CD4-positive, alpha-beta T cell (primary cell): Measurements from ENCODE around the gene RNF144A. TPM values are rescaled to one million over a fixed set of nuclear protein-coding genes. Genes with fewer than 3 reads are reported as not detected.

ENCODE experiments used
- ATAC-seq: fragments of 200-7000 bp; cut with Tn5 transposase; one replicate; pipeline ENCODE4 v1.10.0; 2022; ENCODE audit warnings: mild to moderate bottlenecking; ENCODE audit not compliant: poor library complexity
- CTCF ChIA-PET: fragments of 350-600 bp; sonication (Branson Sonifier 250); formaldehyde crosslinking; loops from one replicate; lab custom pipeline; 2021; ENCODE audit warnings: antibody characterized with exemption, inconsistent platforms; lab: Charles Lee
- POLR2A ChIA-PET: fragments of 350-600 bp; sonication (Branson Sonifier 250); formaldehyde crosslinking; loops from one replicate; lab custom pipeline; 2021; ENCODE audit warnings: antibody characterized with exemption, inconsistent platforms; lab: Charles Lee
- DNase-seq, 14 experiments: peaks; one replicate each; pipeline ENCODE4 v3.0.0-alpha.2; 2013 to 2020; ENCODE audit warnings: mixed read lengths in 2 of 14
- H3K27ac ChIP-seq, 2 donors: one replicate each; pipeline versions ENCODE4 v1.5.1 to v1.7.0; 2013; ENCODE audit warnings: low read length in 2 of 2, low read depth in 1 of 2, mild to moderate bottlenecking in 1 of 2
- H3K27me3 ChIP-seq, 2 experiments: 1 replicate in 1 of 2; 2 replicates in 1 of 2; pipeline versions ENCODE4 v1.6.1 to v1.7.0; 2013; ENCODE audit warnings: low read length in 2 of 2, control low read depth in 1 of 2, mild to moderate bottlenecking in 1 of 2, moderate library complexity in 1 of 2; ENCODE audit not compliant: insufficient read depth in 2 of 2, control insufficient read depth in 1 of 2
- H3K36me3 ChIP-seq: one replicate; pipeline ENCODE4 v1.6.1; 2013; ENCODE audit warnings: low read length, control low read depth; ENCODE audit not compliant: insufficient read depth
- H3K4me1 ChIP-seq: one replicate; pipeline ENCODE4 v1.6.1; 2013; ENCODE audit warnings: low read length, control low read depth; ENCODE audit not compliant: insufficient read depth
- H3K4me3 ChIP-seq: one replicate; pipeline ENCODE4 v1.5.1; 2013; ENCODE audit warnings: mild to moderate bottlenecking, low read length, moderate library complexity
- H3K9me3 ChIP-seq, 2 experiments: 1 replicate in 1 of 2; 2 replicates in 1 of 2; pipeline versions ENCODE4 v1.6.1 to v1.7.0; 2013; ENCODE audit warnings: low read length in 2 of 2, mild to moderate bottlenecking in 2 of 2, control low read depth in 1 of 2, moderate library complexity in 1 of 2; ENCODE audit not compliant: control insufficient read depth in 1 of 2, insufficient read depth in 1 of 2
- H3K27ac Mint-ChIP-seq: one replicate; pipeline ENCODE4 v1.8.0; 2020; ENCODE audit warnings: mixed read lengths
- H3K27me3 Mint-ChIP-seq: one replicate; pipeline ENCODE4 v1.8.0; 2021; ENCODE audit warnings: mixed read lengths
- H3K36me3 Mint-ChIP-seq: one replicate; pipeline ENCODE4 v1.8.0; 2021; ENCODE audit warnings: low read depth, mixed read lengths
- H3K4me1 Mint-ChIP-seq: one replicate; pipeline ENCODE4 v1.8.0; 2021; ENCODE audit warnings: low read depth, mixed read lengths
- H3K4me3 Mint-ChIP-seq: one replicate; pipeline ENCODE4 v1.8.0; 2020; ENCODE audit warnings: mild to moderate bottlenecking, mixed read lengths
- H3K9me3 Mint-ChIP-seq: one replicate; pipeline ENCODE4 v1.8.0; 2020; ENCODE audit warnings: mixed read lengths
- CTCF ChIP-seq: fragments of 200-600 bp; IDR thresholded peaks from one replicate; pipeline ENCODE4 v1.8.0; 2022; ENCODE audit warnings: antibody characterized with exemption, mild to moderate bottlenecking
- intact Hi-C, 2 experiments: fragments of 100-400 bp; cut with DNase I in 1 of 2; cut with micrococcal nuclease in 1 of 2; formaldehyde crosslinking; loops; one replicate each; pipeline versions ENCODE4 v1.15.1 to v1.9.0; 2023 to 2025; cut with DNase I, micrococcal nuclease
- total RNA-seq, 174 experiments: library from RNA in 2 of 174; stranded (reverse) in 2 of 174; gene quantifications; one replicate each; pipeline ENCODE4 v1.2.3 and lab custom pipeline; 2021 to 2026

The RNF144A gene
- total RNA-seq, 2 experiments from 2014 or later = 39.0 to 40.1 TPM

- no peak for TF ChIP-seq CTCF
- H3K27me3 Mint-ChIP-seq = no peaks in the 10 kb centered on the region
- no peaks in the 10 kb centered on the region for H3K9me3 Mint-ChIP-seq
- H3K4me3 Mint-ChIP-seq = no peak overlapping the region
- ChIA-PET POLR2A (no interaction called here), CTCF (no interaction called here)
- no peak for ATAC-seq
- H3K4me3 ChIP-seq = no peak overlapping the region
- no peaks in the 10 kb centered on the region for H3K27me3 ChIP-seq
- intact Hi-C loops = no loop called here
- no peak overlapping the region for H3K27ac ChIP-seq
- H3K9me3 ChIP-seq = no peaks in the 10 kb centered on the region
- H3K4me1 ChIP-seq = peaks cover 10% of the 10 kb centered on the region
- H3K27ac Mint-ChIP-seq = peak overlapping the region; percentile 67
- peaks cover 72% of the 10 kb centered on the region for H3K4me1 Mint-ChIP-seq
- peaks cover 79% of the 10 kb centered on the region for H3K36me3 Mint-ChIP-seq
- DNase-seq = no peak
- peaks cover 36% of the 10 kb centered on the region for H3K36me3 ChIP-seq
Observed at GRCh38 chr2:6945821-6946220, 28.6 kb downstream of the RNF144A start.

GRCh38 chr2:6946722-6947121 lies 29.5 kb downstream of the RNF144A start:
- ChIA-PET POLR2A (interaction anchor here (1.1 kb wide), 1 partner anchor 10 kb away, joined by 4 read pairs; no protein-coding TSS in a partner anchor), CTCF (interaction anchor here (0.6 kb wide), 1 partner anchor 315 kb away, joined by 3 read pairs; no protein-coding TSS in a partner anchor)
- Mint-ChIP-seq H3K36me3 (peaks cover 70% of the 10 kb centered on the region), H3K4me1 (peaks cover 68% of the 10 kb centered on the region), H3K27ac (no peak overlapping the region), H3K27me3 (no peaks in the 10 kb centered on the region), H3K4me3 (no peak overlapping the region), H3K9me3 (no peaks in the 10 kb centered on the region)
- intact Hi-C loops = no loop called here
- Histone ChIP-seq H3K27me3 (no peaks in the 10 kb centered on the region), H3K27ac (no peak overlapping the region), H3K4me1 (peaks cover 10% of the 10 kb centered on the region), H3K4me3 (no peak overlapping the region), H3K9me3 (no peaks in the 10 kb centered on the region), H3K36me3 (peaks cover 30% of the 10 kb centered on the region)
- TF ChIP-seq CTCF = no peak
- ATAC-seq (no peak), DNase-seq (no peak)

GRCh38 chr2:6947929-6948676 lies 30.9 kb downstream of the RNF144A start:
- no peak overlapping the region for H3K27ac Mint-ChIP-seq
- intact Hi-C loops = no loop called here
- Histone ChIP-seq H3K4me1 (peaks cover 10% of the 10 kb centered on the region), H3K36me3 (peaks cover 20% of the 10 kb centered on the region), H3K27ac (no peak overlapping the region), H3K4me3 (no peak overlapping the region), H3K9me3 (no peaks in the 10 kb centered on the region), H3K27me3 (no peaks in the 10 kb centered on the region)
- no peaks in the 10 kb centered on the region for H3K27me3 Mint-ChIP-seq
- no peak overlapping the region for H3K4me3 Mint-ChIP-seq
- peaks cover 62% of the 10 kb centered on the region for H3K4me1 Mint-ChIP-seq
- no peak for DNase-seq
- H3K9me3 Mint-ChIP-seq = no peaks in the 10 kb centered on the region
- ChIA-PET CTCF (no interaction called here), POLR2A (interaction anchor here (1.1 to 1.4 kb wide), 2 partner anchors 12 to 14 kb away, joined by 3 to 4 read pairs; no protein-coding TSS in a partner anchor)
- no peak for TF ChIP-seq CTCF
- no peak for ATAC-seq
- H3K36me3 Mint-ChIP-seq = peaks cover 61% of the 10 kb centered on the region
